PFSK-1 (cell line): Measurements from ENCODE around the gene ZDHHC7.

ENCODE experiments used
- FOXP2 ChIP-seq: optimal IDR thresholded peaks from 2 replicates; pipeline ENCODE3; 2011; ENCODE audit warnings: borderline replicate concordance, control low read depth, inconsistent platforms; ENCODE audit not compliant: insufficient read depth; ENCODE audit errors: extremely low read length, extremely low read depth
- POLR2AphosphoS5 ChIP-seq: IDR thresholded peaks from 2 replicates; pipeline ENCODE4 v1.6.1; 2012; ENCODE audit warnings: low read depth, mild to moderate bottlenecking, control low read depth, low read length, moderate library complexity
- TF ChIP-seq, protein P1 (sequence below), 2 experiments: IDR thresholded peaks; 2 replicates each; pipeline versions ENCODE4 v1.6.1 to v1.8.0; 2011 to 2012; ENCODE audit warnings: low read depth in 2 of 2, low read length in 2 of 2, control low read depth in 1 of 2, inconsistent platforms in 1 of 2, mild to moderate bottlenecking in 1 of 2, moderate library complexity in 1 of 2; ENCODE audit not compliant: insufficient read depth in 1 of 2

DNA sequence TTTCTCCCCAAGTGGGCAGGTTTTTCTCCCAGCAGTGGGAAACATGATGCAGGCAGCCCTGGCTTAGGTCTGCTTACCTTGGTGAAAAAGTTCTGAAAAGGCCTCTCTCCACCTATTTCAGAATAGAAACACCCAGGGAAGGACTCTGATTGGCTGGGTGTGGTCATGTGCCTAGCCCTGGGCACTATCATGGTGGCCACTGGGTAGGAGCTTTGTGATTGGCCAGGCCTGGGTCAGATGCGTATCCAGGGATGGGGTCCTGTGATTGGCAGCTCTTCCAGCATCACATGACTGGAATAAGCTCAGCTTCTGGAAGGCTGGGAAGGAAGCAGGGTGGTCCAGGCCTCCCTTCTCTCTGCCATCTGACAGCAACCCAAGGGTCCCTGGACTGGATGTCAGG lies 53.5 kb downstream of the ZDHHC7 start:
- TF ChIP-seq, protein P1, sequence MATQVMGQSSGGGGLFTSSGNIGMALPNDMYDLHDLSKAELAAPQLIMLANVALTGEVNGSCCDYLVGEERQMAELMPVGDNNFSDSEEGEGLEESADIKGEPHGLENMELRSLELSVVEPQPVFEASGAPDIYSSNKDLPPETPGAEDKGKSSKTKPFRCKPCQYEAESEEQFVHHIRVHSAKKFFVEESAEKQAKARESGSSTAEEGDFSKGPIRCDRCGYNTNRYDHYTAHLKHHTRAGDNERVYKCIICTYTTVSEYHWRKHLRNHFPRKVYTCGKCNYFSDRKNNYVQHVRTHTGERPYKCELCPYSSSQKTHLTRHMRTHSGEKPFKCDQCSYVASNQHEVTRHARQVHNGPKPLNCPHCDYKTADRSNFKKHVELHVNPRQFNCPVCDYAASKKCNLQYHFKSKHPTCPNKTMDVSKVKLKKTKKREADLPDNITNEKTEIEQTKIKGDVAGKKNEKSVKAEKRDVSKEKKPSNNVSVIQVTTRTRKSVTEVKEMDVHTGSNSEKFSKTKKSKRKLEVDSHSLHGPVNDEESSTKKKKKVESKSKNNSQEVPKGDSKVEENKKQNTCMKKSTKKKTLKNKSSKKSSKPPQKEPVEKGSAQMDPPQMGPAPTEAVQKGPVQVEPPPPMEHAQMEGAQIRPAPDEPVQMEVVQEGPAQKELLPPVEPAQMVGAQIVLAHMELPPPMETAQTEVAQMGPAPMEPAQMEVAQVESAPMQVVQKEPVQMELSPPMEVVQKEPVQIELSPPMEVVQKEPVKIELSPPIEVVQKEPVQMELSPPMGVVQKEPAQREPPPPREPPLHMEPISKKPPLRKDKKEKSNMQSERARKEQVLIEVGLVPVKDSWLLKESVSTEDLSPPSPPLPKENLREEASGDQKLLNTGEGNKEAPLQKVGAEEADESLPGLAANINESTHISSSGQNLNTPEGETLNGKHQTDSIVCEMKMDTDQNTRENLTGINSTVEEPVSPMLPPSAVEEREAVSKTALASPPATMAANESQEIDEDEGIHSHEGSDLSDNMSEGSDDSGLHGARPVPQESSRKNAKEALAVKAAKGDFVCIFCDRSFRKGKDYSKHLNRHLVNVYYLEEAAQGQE (IDR thresholded peaks at IDR 0.05; ENCODE audit: insufficient read depth in 1 of 2, low read depth in 2 of 2, low read length in 2 of 2) = no peak
- no peak for TF ChIP-seq POLR2AphosphoS5
- TF ChIP-seq FOXP2 = no peak
